Ovary (tissue), 3 donors: ENCODE data around the gene RNF152.

ENCODE experiments used
- EP300 ChIP-seq: sonication (generic); formaldehyde crosslinking; IDR thresholded peaks from one replicate; pipeline ENCODE4 v1.6.1; 2017; ENCODE audit warnings: antibody characterized with exemption
- POLR2A ChIP-seq: fragments of 450-650 bp; IDR thresholded peaks from one replicate; pipeline ENCODE4 v1.6.1; 2017; ENCODE audit warnings: antibody characterized with exemption, mild to moderate bottlenecking, moderate library complexity
- TF ChIP-seq, protein P1 (sequence below), 3 donors: fragments of 450-650 bp in 2 of 3; fragments of 200-600 bp in 1 of 3; IDR thresholded peaks; one replicate each; pipeline versions ENCODE4 v1.5.1 to v1.8.0; 2016 to 2022; ENCODE audit warnings: antibody characterized with exemption in 3 of 3, mild to moderate bottlenecking in 1 of 3
- donor health status: DM: no; HTN: no; CAD: no.

DNA sequence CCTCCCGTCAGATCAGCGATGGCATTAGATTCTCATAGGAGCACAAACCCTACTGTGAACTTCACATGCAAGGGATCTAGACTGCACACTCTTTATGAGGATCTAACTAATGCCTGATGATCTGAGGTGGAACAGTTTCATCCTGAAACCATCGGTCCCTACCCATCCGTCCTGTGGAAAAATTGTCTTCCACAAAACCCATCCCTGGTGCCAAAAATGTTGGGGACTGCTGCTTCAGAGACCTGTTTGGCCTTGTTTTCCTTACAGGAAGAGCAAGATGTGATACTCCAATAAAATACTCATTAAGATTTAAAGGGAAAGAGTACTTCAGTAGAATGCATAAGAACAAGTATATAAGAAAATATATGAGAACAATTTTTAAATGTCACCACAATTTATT is 71.1 kb downstream of the RNF152 start:
- TF ChIP-seq EP300 (no peak), POLR2A (no peak)
- TF ChIP-seq, protein P1, sequence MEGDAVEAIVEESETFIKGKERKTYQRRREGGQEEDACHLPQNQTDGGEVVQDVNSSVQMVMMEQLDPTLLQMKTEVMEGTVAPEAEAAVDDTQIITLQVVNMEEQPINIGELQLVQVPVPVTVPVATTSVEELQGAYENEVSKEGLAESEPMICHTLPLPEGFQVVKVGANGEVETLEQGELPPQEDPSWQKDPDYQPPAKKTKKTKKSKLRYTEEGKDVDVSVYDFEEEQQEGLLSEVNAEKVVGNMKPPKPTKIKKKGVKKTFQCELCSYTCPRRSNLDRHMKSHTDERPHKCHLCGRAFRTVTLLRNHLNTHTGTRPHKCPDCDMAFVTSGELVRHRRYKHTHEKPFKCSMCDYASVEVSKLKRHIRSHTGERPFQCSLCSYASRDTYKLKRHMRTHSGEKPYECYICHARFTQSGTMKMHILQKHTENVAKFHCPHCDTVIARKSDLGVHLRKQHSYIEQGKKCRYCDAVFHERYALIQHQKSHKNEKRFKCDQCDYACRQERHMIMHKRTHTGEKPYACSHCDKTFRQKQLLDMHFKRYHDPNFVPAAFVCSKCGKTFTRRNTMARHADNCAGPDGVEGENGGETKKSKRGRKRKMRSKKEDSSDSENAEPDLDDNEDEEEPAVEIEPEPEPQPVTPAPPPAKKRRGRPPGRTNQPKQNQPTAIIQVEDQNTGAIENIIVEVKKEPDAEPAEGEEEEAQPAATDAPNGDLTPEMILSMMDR (IDR thresholded peaks at IDR 0.05): no peak
